Left renal pelvis (tissue), 4 donors: ENCODE measurements around the gene TYK2. TPM values are rescaled to one million over a fixed set of nuclear protein-coding genes. Genes with fewer than 3 reads are reported as not detected.

Experiments
- DNase-seq, 4 donors: peaks; one replicate each; pipeline ENCODE4 v3.0.0-alpha.2; 2013; ENCODE audit warnings: low read depth in 4 of 4, low spot score in 3 of 4
- polyA plus RNA-seq, 4 donors: library from polyadenylated mRNA; unstranded; fragments of 120-200 nt; gene quantifications; one replicate each; pipeline ENCODE4 v1.2.1, GENCODE V29; 2013; ENCODE audit not compliant: insufficient read length in 4 of 4

TYK2 gene
- polyA plus RNA-seq, 4 donors = 102 to 170 (median 113) TPM

GRCh38 chr19:10317045-10317856 lies 63.1 kb downstream of the TYK2 start:
- no peak for DNase-seq

DNA sequence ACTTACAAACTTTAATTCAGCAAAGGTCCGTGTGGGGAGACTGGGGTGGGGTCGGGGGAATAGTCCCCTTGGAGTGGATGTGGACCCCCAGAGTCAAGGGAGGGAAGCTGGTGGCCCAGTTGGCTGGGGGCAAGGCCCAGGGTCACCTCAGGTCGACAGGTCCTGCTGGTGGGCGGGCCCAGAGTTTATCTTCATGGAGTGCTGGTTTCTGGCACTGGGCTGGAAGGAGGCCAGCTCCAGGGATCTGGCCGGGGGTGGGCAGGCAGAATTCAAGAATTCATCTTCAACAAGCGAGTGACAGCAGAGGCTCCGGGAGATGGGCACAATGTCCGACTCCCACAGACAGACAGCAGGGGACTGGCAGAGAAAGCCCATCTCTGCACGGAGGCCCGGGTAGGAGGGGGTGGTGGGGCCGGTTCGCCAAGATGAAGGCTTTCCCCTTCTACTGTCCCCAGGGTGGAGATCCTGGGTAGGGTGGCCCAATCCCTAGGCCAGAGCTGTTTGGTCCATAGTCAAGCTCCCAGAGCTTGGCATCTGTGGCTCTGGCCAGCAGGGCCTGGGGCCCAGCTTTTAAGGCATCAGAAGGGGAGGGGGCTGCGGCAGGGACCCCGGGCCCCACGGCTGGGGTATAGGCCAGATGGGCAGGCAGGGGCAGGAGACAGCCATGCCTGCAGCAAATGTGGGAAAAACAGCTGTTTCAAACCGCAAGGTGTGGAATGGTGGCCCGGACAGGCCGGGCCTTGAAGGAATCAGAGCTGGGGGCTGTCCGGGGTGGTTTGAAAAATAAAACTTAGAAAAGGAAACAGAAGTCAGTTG lies 63.9 kb downstream of the TYK2 start:
- no peak for DNase-seq

DNA sequence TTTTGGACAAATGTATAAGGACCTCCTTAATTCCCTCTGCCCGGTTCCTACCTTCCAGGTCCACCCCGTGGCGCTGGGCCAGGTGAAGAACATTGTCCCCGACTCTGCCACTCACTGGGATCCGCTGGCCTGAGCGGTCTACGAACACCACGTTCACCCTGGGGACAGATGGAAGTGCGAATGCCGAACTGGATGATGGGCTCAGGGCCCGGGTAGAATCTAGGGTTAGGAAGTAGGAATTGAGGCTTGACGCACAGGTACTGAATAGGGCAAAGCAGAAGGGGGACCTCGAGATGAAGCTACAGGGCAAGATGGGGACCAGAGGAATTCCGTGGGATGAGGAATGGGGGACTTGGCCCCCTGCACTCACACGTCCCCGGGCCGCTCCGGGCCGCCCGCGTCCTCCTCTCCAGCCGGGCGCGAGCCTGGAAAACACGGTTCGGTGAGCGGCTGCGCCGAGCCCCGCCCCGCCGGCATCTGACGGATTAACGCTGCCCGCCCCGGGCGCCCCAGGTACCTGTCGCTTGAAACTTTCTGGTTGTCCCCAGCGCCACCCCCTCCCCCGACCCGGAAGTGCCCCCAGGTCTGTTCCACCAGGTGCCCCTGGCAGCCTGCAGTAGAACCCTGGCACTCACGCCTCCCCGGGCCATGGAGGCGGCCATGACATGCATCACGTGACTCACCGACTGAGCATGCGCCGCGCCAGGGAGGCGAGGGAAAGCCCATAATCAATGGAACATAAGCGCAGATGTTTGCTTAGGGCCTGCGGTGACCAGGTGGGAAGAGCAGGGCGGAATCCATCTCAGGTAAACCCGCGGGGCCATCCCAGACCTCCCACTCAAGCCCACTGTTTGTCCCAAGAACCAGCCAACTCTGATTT lies 64.8 kb downstream of the TYK2 start, which contains the start of gene FDX2:
Gene FDX2, minus strand, starts transcription at position 681 of the 880 bp plus-strand sequence. Its CDS starts 19 bp downstream, at position 662.
- DNase-seq = no peak

- no peak for DNase-seq
Measured at GRCh38 chr19:10309423-10309822, 70.9 kb downstream of the TYK2 start, which contains the start of gene ZGLP1. TSS of gene ZGLP1 (minus strand) at chr19:10309815.

- no peak for DNase-seq
Measured at GRCh38 chr19:10306327-10306726, 74.0 kb downstream of the TYK2 start.

GRCh38 chr19:10305139-10305806 lies 75.1 kb downstream of the TYK2 start:
- no peak for DNase-seq

Other genes with a start within 250 kb of the TYK2 start
- gene DNMT1, start 185.6 kb downstream of the TYK2 start, polyA plus RNA-seq = 100 to 1,000 TPM in 3 of 4 donors, 10 to 100 TPM in 1; 82.1 to 134 (median 119) TPM
- gene S1PR2, start 149.2 kb downstream of the TYK2 start, polyA plus RNA-seq = 10 to 100 TPM; 11.6 to 15.1 (median 12.9) TPM
- 10 to 100 TPM; 30.1 to 54.0 (median 34.2) TPM for gene MRPL4, start 128.4 kb downstream of the TYK2 start, polyA plus RNA-seq
- 10 to 100 TPM in 1 of 4 donors, 1 to 10 TPM in 3; 5.8 to 10.3 (median 7.3) TPM for gene ICAM1, start 109.5 kb downstream of the TYK2 start, polyA plus RNA-seq
- 1 to 10 TPM in 1 of 4 donors, under 1 TPM in 3; 0.36 to 1.5 (median 0.45) TPM for gene ICAM4, start 93.6 kb downstream of the TYK2 start, polyA plus RNA-seq
- gene ICAM5, start 90.6 kb downstream of the TYK2 start, polyA plus RNA-seq = under 1 TPM; 0.15 to 0.24 (median 0.22) TPM
- gene ZGLP1, start 70.8 kb downstream of the TYK2 start, polyA plus RNA-seq = 10 to 100 TPM in 1 of 4 donors, 1 to 10 TPM in 3; 4.4 to 10.6 (median 5.3) TPM
- 10 to 100 TPM; 12.7 to 25.3 (median 15.8) TPM for gene FDX2, start 64.6 kb downstream of the TYK2 start, polyA plus RNA-seq
- gene RAVER1, start 47.0 kb downstream of the TYK2 start, polyA plus RNA-seq = 10 to 100 TPM; 24.0 to 40.5 (median 26.5) TPM
- 1 to 10 TPM; 6.6 to 9.4 (median 9.0) TPM for gene ICAM3, start 40.9 kb downstream of the TYK2 start, polyA plus RNA-seq
- 100 to 1,000 TPM; 106 to 172 (median 139) TPM for gene CDC37, start 23.0 kb upstream of the TYK2 start, polyA plus RNA-seq
- 1 to 10 TPM; 2.1 to 4.2 (median 2.8) TPM for gene PDE4A, start 40.0 kb upstream of the TYK2 start, polyA plus RNA-seq
- gene KEAP1, start 122.8 kb upstream of the TYK2 start, polyA plus RNA-seq = 10 to 100 TPM; 71.2 to 77.2 (median 74.1) TPM
- 1 to 10 TPM; 1.5 to 1.9 (median 1.6) TPM for gene S1PR5, start 136.9 kb upstream of the TYK2 start, polyA plus RNA-seq
- gene ATG4D, start 163.3 kb upstream of the TYK2 start, polyA plus RNA-seq = 10 to 100 TPM; 17.1 to 37.0 (median 27.8) TPM
- gene KRI1, start 185.4 kb upstream of the TYK2 start, polyA plus RNA-seq = 10 to 100 TPM; 26.1 to 39.2 (median 33.6) TPM
- gene CDKN2D, start 188.4 kb upstream of the TYK2 start, polyA plus RNA-seq = 10 to 100 TPM in 3 of 4 donors, 1 to 10 TPM in 1; 8.6 to 25.4 (median 10.6) TPM
- gene AP1M2, start 206.7 kb upstream of the TYK2 start, polyA plus RNA-seq = 10 to 100 TPM in 3 of 4 donors, 1 to 10 TPM in 1; 1.7 to 60.2 (median 43.2) TPM
- 100 to 1,000 TPM; 134 to 211 (median 197) TPM for gene SLC44A2, start 245.0 kb upstream of the TYK2 start, polyA plus RNA-seq